PC-9 (cell line): ENCODE results near the gene CBFA2T3. TPM values are rescaled to one million over a fixed set of nuclear protein-coding genes. Genes with fewer than 3 reads are reported as not detected.

Experiments used
- BruUV-seq: library from RNA; stranded (reverse); fragments of 400-500 nt; replicated peaks from 2 replicates; lab custom pipeline; 2021; lab: Mats Ljungman, UMichigan
- CTCF ChIA-PET: fragments of 300-600 bp; sonication (Branson Sonifier 250); formaldehyde crosslinking; loops from one replicate; lab custom pipeline; 2022; ENCODE audit warnings: antibody characterized with exemption; lab: Charles Lee
- POLR2A ChIA-PET: fragments of 300-600 bp; sonication (Branson Sonifier 250); formaldehyde crosslinking; loops from one replicate; lab custom pipeline; 2022; ENCODE audit warnings: antibody characterized with exemption; ENCODE audit not compliant: unreplicated experiment; lab: Charles Lee
- DNase-seq, 2 experiments: peaks; one replicate each; pipeline versions ENCODE4 v3.0.0 to v3.0.0-alpha.2; 2015 to 2022; ENCODE audit warnings: mixed read lengths in 1 of 2
- H2AFZ ChIP-seq: fragments of 200-600 bp; sonication (generic); 2 replicates; pipeline ENCODE4 v1.8.1; 2017; ENCODE audit warnings: antibody characterized with exemption
- H3F3A ChIP-seq: fragments of 200-600 bp; sonication (generic); 2 replicates; pipeline ENCODE4 v1.8.1; 2017; ENCODE audit warnings: antibody characterized with exemption, mild to moderate bottlenecking, low read depth; ENCODE audit not compliant: insufficient read depth
- H3K27ac ChIP-seq: fragments of 200-600 bp; sonication (generic); 2 replicates; pipeline ENCODE4 v1.6.1; 2016; ENCODE audit warnings: mixed run types
- H3K27me3 ChIP-seq: fragments of 200-600 bp; sonication (generic); 2 replicates; pipeline ENCODE4 v1.6.1; 2016; ENCODE audit warnings: low read depth, mixed run types; ENCODE audit not compliant: insufficient read depth
- H3K36me3 ChIP-seq: fragments of 200-600 bp; sonication (generic); 2 replicates; pipeline ENCODE4 v1.6.1; 2016; ENCODE audit warnings: low read depth, mixed run types
- H3K4me1 ChIP-seq: fragments of 200-600 bp; sonication (generic); replicated peaks from 2 replicates; pipeline ENCODE4 v1.6.1; 2016; ENCODE audit warnings: mixed run types; ENCODE audit not compliant: insufficient read depth
- H3K4me2 ChIP-seq: fragments of 200-600 bp; sonication (generic); 2 replicates; pipeline ENCODE4 v1.6.1; 2017; ENCODE audit warnings: mixed run types
- H3K4me3 ChIP-seq: fragments of 200-600 bp; sonication (generic); 2 replicates; pipeline ENCODE4 v1.6.1; 2016; ENCODE audit warnings: mixed run types
- H3K79me2 ChIP-seq: fragments of 200-600 bp; sonication (generic); 2 replicates; pipeline ENCODE4 v1.6.1; 2017; ENCODE audit warnings: low read depth, mixed run types
- H3K9me2 ChIP-seq: fragments of 200-600 bp; sonication (generic); 2 replicates; pipeline ENCODE4 v1.8.1; 2017; ENCODE audit warnings: mild to moderate bottlenecking; ENCODE audit not compliant: insufficient read depth
- H3K9me3 ChIP-seq: fragments of 200-600 bp; sonication (generic); 2 replicates; pipeline ENCODE4 v1.8.1; 2016; ENCODE audit warnings: low read depth; ENCODE audit not compliant: insufficient read depth
- H4K20me1 ChIP-seq: fragments of 200-600 bp; sonication (generic); 2 replicates; pipeline ENCODE4 v1.8.1; 2017; ENCODE audit not compliant: insufficient read depth
- EZH2 ChIP-seq: fragments of 200-600 bp; sonication (generic); IDR thresholded peaks from 2 replicates; pipeline ENCODE4 v1.8.0; 2017; ENCODE audit warnings: antibody characterized with exemption, low read depth
- intact Hi-C: fragments of 100-400 bp; cut with micrococcal nuclease; formaldehyde crosslinking; loops from one replicate; pipeline ENCODE4 v1.10.0; 2022; ENCODE audit not compliant: unreplicated experiment
- total RNA-seq: library from RNA; stranded (reverse); gene quantifications from 2 replicates; pipeline ENCODE4 v1.2.3, GENCODE V29; 2021
- TF ChIP-seq, protein P1 (sequence below): fragments of 200-600 bp; sonication (generic); conservative IDR thresholded peaks from 2 replicates; pipeline ENCODE4 v1.6.1; 2017; ENCODE audit warnings: mixed run types, antibody characterized with exemption, mild to moderate bottlenecking, moderate library complexity

Gene CBFA2T3
- total RNA-seq, 1 experiment from 2014 or later: 1.0 TPM

DNA sequence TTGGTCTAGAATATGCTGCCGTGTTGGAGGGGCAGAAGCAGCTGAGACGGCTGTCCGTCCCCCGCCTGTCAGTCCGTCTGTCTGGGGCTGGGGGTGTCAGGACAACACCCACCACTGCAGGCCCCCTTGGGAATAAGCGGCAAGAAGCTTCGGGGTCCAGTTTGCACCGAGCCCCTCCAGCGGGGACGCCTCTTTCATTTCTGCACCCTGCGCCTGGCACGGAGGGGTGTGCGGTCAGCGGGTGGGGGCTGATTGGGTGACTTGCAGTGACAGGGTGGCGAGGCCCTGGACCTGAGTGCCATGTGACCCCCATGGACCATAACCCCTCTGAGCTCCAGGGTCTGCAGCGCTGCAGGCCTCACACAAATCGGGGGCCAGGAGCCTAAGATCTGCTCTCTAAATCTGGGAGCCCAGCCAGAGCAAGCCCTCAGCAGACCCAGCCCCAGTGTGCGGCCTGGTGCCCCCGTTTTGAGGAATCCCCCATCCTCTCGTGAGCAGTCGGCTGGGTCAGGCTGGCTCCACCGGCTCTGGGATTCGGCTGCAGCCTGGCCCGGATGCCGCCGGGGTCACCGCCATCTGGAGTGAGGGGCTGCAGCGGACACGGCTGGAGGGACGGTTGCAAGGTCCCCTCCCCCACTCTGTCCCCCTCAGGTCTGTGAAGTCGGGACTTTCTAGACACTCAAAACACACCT, 8.3 kb downstream of the CBFA2T3 start:
- intact Hi-C loops: no loop called here
- H3F3A ChIP-seq: no peaks in the 10 kb centered on the region
- POLR2A ChIA-PET: interaction anchor here (0.6 kb wide), 1 partner anchor 206 kb away, joined by 5 read pairs; no protein-coding TSS in a partner anchor
- no peaks in the 10 kb centered on the region for H3K36me3 ChIP-seq
- H4K20me1 ChIP-seq: no peaks in the 10 kb centered on the region; the same call in 1 of the 2 replicates
- H3K9me3 ChIP-seq: no peaks in the 10 kb centered on the region
- H3K27me3 ChIP-seq: peaks cover 94% of the 10 kb centered on the region
- H3K27ac ChIP-seq: no peak overlapping the region
- no peak for DNase-seq
- BruUV-seq: no TSS peak
- H3K9me2 ChIP-seq: no peaks in the 10 kb centered on the region
- no peaks in the 10 kb centered on the region for H3K4me1 ChIP-seq
- H2AFZ ChIP-seq: no peak overlapping the region
- H3K4me3 ChIP-seq: no peak overlapping the region
- H3K4me2 ChIP-seq: no peak overlapping the region; the same call in 1 of the 2 replicates
- CTCF ChIA-PET: no interaction called here
- H3K79me2 ChIP-seq: no peaks in the 10 kb centered on the region
- TF ChIP-seq, protein P1, sequence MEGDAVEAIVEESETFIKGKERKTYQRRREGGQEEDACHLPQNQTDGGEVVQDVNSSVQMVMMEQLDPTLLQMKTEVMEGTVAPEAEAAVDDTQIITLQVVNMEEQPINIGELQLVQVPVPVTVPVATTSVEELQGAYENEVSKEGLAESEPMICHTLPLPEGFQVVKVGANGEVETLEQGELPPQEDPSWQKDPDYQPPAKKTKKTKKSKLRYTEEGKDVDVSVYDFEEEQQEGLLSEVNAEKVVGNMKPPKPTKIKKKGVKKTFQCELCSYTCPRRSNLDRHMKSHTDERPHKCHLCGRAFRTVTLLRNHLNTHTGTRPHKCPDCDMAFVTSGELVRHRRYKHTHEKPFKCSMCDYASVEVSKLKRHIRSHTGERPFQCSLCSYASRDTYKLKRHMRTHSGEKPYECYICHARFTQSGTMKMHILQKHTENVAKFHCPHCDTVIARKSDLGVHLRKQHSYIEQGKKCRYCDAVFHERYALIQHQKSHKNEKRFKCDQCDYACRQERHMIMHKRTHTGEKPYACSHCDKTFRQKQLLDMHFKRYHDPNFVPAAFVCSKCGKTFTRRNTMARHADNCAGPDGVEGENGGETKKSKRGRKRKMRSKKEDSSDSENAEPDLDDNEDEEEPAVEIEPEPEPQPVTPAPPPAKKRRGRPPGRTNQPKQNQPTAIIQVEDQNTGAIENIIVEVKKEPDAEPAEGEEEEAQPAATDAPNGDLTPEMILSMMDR: no peak
- TF ChIP-seq EZH2: no peak

DNA sequence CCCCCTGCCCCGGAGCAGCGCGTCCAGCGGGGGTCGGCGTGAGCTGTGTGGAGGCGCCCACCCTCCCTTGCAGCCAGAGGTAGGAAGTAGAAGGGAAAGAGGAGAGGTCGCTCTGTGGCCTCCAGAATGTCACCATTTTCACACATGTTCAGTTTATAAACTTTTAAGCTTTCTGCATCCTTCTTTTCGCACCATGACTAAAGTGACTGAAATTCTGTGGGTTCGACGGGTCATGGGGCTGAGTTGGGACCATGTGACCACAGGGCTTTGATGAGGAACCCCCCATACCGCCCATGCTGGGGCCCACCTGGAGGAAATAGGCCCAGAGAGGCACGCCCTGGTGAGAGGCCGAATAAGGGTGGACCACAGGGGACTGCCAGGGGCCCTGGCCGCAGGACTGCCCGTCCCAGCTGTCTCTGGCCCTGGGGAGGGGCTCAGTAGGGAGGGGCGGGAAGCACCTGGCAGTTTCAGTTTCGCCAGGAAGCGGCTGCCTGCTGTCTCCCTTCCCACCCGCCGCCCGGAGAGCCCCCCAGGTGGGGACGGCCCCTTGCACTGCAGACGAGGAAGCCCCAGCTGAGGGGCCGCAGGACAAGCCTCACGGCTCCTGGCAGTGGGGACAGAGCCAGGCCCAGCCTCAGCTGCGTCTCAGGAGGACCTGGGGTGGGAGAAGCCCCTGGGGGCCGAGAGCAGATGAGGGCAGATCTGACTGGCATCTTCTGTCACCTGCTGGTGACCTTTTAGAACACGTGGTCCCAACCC, 9.0 kb downstream of the CBFA2T3 start:
- no peak overlapping the region for H3K27ac ChIP-seq
- no peaks in the 10 kb centered on the region for H3K9me2 ChIP-seq
- peak overlapping the region; percentile 23; the same call in 1 of the 2 replicates for H3K4me2 ChIP-seq
- no peak overlapping the region for H3K4me3 ChIP-seq
- no peaks in the 10 kb centered on the region for H3K36me3 ChIP-seq
- H3K9me3 ChIP-seq: no peaks in the 10 kb centered on the region
- ChIA-PET CTCF (no interaction called here), POLR2A (interaction anchor here (0.6 kb wide), 1 partner anchor 205 kb away, joined by 5 read pairs; no protein-coding TSS in a partner anchor)
- intact Hi-C loops: no loop called here
- H3K27me3 ChIP-seq: peaks cover 94% of the 10 kb centered on the region
- no peaks in the 10 kb centered on the region for H3K4me1 ChIP-seq
- H3F3A ChIP-seq: no peaks in the 10 kb centered on the region
- no peak for TF ChIP-seq EZH2
- H3K79me2 ChIP-seq: no peaks in the 10 kb centered on the region
- no peak for DNase-seq
- BruUV-seq: no TSS peak
- H4K20me1 ChIP-seq: no peaks in the 10 kb centered on the region; the same call in 1 of the 2 replicates
- no peak overlapping the region for H2AFZ ChIP-seq

DNA sequence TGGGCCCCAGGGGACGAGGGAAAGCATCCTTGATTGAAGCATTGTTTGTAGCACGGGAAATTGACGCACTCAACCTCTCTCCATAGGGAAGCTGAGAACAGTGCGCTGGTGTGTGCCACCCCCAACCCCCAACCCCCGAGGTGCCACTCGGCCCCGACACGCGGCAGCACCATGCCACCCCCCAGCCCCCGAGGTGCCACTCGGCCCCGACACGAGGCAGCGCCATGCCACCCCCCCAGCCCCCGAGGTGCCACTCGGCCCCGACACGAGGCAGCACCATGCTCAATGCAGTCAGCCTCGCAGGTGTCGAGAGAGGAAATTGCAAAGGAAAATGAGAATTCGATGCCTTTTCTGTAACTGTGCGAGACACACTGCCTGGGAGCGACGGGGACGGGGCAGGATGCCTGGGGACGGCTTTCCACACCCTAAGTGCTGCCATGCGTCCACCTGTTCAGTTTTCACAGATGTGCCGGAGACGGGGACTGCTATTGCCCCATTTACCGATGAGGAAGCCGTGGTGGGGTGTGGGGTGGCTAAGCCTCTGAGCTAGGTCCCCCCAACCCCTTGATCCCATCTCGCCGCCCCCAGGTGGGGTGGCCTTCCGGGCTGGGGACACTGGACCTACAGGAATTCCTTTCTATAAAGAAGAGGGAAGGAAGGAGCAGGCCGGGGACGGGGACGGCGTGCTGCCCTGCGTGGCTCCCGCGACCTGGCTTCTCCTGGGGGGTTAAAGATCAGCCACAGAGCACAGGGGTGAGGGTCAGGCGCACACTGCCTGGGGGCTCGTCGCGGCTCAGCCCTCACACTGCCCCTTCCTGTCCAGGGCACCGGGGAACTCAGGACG, 9.8 kb downstream of the CBFA2T3 start:
- H3K4me2 ChIP-seq: no peak overlapping the region
- BruUV-seq: no TSS peak
- CTCF ChIA-PET: no interaction called here

More for the DNA sequence above, 9.8 kb downstream of the CBFA2T3 start:
- H2AFZ ChIP-seq: no peak overlapping the region
- no peak overlapping the region for H3K27ac ChIP-seq
- POLR2A ChIA-PET: no interaction called here
- no peaks in the 10 kb centered on the region; the same call in 1 of the 2 replicates for H4K20me1 ChIP-seq
- H3K4me1 ChIP-seq: no peaks in the 10 kb centered on the region
- H3K9me3 ChIP-seq: no peaks in the 10 kb centered on the region
- no peak for TF ChIP-seq EZH2
- TF ChIP-seq, protein P1: no peak
- DNase-seq: no peak
- peaks cover 94% of the 10 kb centered on the region for H3K27me3 ChIP-seq
- H3K9me2 ChIP-seq: no peaks in the 10 kb centered on the region
- no peaks in the 10 kb centered on the region for H3K79me2 ChIP-seq
- H3F3A ChIP-seq: no peaks in the 10 kb centered on the region
- intact Hi-C loops: no loop called here
- no peaks in the 10 kb centered on the region for H3K36me3 ChIP-seq
- no peak overlapping the region for H3K4me3 ChIP-seq
